K562 (cell line): Measurements from ENCODE around the gene CCDC102B.

Source experiments
- EP300 ChIP-seq: IDR thresholded peaks from 2 replicates; pipeline ENCODE4 v1.6.1; 2012; ENCODE audit warnings: low read length, improper control_type of control experiment
- NFE2L1 ChIP-seq: fragments of 450-650 bp; IDR thresholded peaks from 2 replicates; pipeline ENCODE4 v1.6.1; 2016; ENCODE audit warnings: missing genetic modification characterization, low read depth, mild to moderate bottlenecking, missing compliant biosample characterization, moderate library complexity, borderline replicate concordance
- YY1 ChIP-seq, 3 experiments: IDR thresholded peaks; 2 replicates each; pipeline ENCODE4 v1.6.1; 2011; ENCODE audit warnings: low read length in 2 of 3, mild to moderate bottlenecking in 2 of 3, moderate library complexity in 2 of 3, borderline replicate concordance in 1 of 3, control low read depth in 1 of 3, low read depth in 1 of 3; ENCODE audit not compliant: insufficient read depth in 3 of 3, insufficient replicate concordance in 2 of 3, control insufficient read depth in 1 of 3, insufficient read length in 1 of 3; ENCODE audit errors: extremely low read depth in 1 of 3
- TF ChIP-seq, protein P1 (sequence below), 3 experiments: IDR thresholded peaks in 2 of 3; conservative IDR thresholded peaks in 1 of 3; 2 replicates each; pipeline ENCODE4 v1.5.1; 2011 to 2012; ENCODE audit warnings: low read length in 3 of 3, mild to moderate bottlenecking in 3 of 3, control low read depth in 2 of 3, improper control_type of control experiment in 1 of 3, inconsistent platforms in 1 of 3, low read depth in 1 of 3, mixed read lengths in 1 of 3, moderate library complexity in 1 of 3; ENCODE audit not compliant: insufficient read depth in 2 of 3
- TF ChIP-seq, protein P2 (sequence below): fragments of 200-600 bp; sonication (generic); IDR thresholded peaks from one replicate; pipeline ENCODE4 v1.6.1; 2012; ENCODE audit warnings: mild to moderate bottlenecking, low read depth, low read length, inconsistent platforms
- TF ChIP-seq, protein P3 (sequence below): sonication (generic); formaldehyde crosslinking; IDR thresholded peaks from 2 replicates; pipeline ENCODE4 v1.8.0; 2023; ENCODE audit warnings: mild to moderate bottlenecking, missing genetic modification reagents

DNA sequence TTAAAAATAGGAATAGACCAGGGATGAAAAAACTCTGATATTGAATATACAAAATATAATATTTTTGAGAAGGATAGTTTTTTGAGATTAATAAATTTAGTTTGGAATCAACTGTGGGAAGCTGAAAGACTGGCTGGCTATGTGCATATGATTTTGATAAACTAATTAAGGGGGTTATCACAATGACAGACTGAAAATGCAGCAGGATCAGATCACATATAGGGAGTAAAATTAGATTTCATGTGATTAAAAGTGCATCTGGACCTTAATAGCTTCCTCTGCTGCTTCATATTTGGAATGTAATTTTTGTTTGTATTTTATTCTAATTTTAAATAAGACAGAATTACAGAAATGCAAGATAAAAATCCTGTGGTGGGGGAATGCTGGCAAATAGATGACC lies 111.7 kb downstream of the CCDC102B start:
- TF ChIP-seq, protein P1, sequence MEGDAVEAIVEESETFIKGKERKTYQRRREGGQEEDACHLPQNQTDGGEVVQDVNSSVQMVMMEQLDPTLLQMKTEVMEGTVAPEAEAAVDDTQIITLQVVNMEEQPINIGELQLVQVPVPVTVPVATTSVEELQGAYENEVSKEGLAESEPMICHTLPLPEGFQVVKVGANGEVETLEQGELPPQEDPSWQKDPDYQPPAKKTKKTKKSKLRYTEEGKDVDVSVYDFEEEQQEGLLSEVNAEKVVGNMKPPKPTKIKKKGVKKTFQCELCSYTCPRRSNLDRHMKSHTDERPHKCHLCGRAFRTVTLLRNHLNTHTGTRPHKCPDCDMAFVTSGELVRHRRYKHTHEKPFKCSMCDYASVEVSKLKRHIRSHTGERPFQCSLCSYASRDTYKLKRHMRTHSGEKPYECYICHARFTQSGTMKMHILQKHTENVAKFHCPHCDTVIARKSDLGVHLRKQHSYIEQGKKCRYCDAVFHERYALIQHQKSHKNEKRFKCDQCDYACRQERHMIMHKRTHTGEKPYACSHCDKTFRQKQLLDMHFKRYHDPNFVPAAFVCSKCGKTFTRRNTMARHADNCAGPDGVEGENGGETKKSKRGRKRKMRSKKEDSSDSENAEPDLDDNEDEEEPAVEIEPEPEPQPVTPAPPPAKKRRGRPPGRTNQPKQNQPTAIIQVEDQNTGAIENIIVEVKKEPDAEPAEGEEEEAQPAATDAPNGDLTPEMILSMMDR (IDR thresholded peaks at IDR 0.05 in 2 of 3, conservative IDR thresholded peaks at IDR 0.05 in 1 of 3; ENCODE audit: insufficient read depth in 2 of 3, low read depth in 1 of 3, low read length in 3 of 3), result no peak
- TF ChIP-seq YY1 (IDR thresholded peaks at IDR 0.05; ENCODE audit: borderline replicate concordance in 1 of 3, control insufficient read depth in 1 of 3, extremely low read depth in 1 of 3, insufficient read depth in 3 of 3, insufficient read length in 1 of 3, insufficient replicate concordance in 2 of 3, low read depth in 1 of 3, low read length in 2 of 3), result no peak
- TF ChIP-seq, protein P2, sequence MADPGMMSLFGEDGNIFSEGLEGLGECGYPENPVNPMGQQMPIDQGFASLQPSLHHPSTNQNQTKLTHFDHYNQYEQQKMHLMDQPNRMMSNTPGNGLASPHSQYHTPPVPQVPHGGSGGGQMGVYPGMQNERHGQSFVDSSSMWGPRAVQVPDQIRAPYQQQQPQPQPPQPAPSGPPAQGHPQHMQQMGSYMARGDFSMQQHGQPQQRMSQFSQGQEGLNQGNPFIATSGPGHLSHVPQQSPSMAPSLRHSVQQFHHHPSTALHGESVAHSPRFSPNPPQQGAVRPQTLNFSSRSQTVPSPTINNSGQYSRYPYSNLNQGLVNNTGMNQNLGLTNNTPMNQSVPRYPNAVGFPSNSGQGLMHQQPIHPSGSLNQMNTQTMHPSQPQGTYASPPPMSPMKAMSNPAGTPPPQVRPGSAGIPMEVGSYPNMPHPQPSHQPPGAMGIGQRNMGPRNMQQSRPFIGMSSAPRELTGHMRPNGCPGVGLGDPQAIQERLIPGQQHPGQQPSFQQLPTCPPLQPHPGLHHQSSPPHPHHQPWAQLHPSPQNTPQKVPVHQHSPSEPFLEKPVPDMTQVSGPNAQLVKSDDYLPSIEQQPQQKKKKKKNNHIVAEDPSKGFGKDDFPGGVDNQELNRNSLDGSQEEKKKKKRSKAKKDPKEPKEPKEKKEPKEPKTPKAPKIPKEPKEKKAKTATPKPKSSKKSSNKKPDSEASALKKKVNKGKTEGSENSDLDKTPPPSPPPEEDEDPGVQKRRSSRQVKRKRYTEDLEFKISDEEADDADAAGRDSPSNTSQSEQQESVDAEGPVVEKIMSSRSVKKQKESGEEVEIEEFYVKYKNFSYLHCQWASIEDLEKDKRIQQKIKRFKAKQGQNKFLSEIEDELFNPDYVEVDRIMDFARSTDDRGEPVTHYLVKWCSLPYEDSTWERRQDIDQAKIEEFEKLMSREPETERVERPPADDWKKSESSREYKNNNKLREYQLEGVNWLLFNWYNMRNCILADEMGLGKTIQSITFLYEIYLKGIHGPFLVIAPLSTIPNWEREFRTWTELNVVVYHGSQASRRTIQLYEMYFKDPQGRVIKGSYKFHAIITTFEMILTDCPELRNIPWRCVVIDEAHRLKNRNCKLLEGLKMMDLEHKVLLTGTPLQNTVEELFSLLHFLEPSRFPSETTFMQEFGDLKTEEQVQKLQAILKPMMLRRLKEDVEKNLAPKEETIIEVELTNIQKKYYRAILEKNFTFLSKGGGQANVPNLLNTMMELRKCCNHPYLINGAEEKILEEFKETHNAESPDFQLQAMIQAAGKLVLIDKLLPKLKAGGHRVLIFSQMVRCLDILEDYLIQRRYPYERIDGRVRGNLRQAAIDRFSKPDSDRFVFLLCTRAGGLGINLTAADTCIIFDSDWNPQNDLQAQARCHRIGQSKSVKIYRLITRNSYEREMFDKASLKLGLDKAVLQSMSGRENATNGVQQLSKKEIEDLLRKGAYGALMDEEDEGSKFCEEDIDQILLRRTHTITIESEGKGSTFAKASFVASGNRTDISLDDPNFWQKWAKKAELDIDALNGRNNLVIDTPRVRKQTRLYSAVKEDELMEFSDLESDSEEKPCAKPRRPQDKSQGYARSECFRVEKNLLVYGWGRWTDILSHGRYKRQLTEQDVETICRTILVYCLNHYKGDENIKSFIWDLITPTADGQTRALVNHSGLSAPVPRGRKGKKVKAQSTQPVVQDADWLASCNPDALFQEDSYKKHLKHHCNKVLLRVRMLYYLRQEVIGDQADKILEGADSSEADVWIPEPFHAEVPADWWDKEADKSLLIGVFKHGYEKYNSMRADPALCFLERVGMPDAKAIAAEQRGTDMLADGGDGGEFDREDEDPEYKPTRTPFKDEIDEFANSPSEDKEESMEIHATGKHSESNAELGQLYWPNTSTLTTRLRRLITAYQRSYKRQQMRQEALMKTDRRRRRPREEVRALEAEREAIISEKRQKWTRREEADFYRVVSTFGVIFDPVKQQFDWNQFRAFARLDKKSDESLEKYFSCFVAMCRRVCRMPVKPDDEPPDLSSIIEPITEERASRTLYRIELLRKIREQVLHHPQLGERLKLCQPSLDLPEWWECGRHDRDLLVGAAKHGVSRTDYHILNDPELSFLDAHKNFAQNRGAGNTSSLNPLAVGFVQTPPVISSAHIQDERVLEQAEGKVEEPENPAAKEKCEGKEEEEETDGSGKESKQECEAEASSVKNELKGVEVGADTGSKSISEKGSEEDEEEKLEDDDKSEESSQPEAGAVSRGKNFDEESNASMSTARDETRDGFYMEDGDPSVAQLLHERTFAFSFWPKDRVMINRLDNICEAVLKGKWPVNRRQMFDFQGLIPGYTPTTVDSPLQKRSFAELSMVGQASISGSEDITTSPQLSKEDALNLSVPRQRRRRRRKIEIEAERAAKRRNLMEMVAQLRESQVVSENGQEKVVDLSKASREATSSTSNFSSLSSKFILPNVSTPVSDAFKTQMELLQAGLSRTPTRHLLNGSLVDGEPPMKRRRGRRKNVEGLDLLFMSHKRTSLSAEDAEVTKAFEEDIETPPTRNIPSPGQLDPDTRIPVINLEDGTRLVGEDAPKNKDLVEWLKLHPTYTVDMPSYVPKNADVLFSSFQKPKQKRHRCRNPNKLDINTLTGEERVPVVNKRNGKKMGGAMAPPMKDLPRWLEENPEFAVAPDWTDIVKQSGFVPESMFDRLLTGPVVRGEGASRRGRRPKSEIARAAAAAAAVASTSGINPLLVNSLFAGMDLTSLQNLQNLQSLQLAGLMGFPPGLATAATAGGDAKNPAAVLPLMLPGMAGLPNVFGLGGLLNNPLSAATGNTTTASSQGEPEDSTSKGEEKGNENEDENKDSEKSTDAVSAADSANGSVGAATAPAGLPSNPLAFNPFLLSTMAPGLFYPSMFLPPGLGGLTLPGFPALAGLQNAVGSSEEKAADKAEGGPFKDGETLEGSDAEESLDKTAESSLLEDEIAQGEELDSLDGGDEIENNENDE, result no peak
- TF ChIP-seq, protein P3, sequence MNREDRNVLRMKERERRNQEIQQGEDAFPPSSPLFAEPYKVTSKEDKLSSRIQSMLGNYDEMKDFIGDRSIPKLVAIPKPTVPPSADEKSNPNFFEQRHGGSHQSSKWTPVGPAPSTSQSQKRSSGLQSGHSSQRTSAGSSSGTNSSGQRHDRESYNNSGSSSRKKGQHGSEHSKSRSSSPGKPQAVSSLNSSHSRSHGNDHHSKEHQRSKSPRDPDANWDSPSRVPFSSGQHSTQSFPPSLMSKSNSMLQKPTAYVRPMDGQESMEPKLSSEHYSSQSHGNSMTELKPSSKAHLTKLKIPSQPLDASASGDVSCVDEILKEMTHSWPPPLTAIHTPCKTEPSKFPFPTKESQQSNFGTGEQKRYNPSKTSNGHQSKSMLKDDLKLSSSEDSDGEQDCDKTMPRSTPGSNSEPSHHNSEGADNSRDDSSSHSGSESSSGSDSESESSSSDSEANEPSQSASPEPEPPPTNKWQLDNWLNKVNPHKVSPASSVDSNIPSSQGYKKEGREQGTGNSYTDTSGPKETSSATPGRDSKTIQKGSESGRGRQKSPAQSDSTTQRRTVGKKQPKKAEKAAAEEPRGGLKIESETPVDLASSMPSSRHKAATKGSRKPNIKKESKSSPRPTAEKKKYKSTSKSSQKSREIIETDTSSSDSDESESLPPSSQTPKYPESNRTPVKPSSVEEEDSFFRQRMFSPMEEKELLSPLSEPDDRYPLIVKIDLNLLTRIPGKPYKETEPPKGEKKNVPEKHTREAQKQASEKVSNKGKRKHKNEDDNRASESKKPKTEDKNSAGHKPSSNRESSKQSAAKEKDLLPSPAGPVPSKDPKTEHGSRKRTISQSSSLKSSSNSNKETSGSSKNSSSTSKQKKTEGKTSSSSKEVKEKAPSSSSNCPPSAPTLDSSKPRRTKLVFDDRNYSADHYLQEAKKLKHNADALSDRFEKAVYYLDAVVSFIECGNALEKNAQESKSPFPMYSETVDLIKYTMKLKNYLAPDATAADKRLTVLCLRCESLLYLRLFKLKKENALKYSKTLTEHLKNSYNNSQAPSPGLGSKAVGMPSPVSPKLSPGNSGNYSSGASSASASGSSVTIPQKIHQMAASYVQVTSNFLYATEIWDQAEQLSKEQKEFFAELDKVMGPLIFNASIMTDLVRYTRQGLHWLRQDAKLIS (CRISPR knock-in tag), result no peak
- no peak for TF ChIP-seq EP300
- no peak for TF ChIP-seq NFE2L1 (tag)
